Lung (tissue), 12 donors: ENCODE data around the gene ZNF266. TPM values are rescaled to one million over a fixed set of nuclear protein-coding genes. Genes with fewer than 3 reads are reported as not detected.

Experiments used
- ATAC-seq: fragments of 200-7000 bp; cut with Tn5 transposase; one replicate; pipeline ENCODE4 v1.9.1; 2020; ENCODE audit warnings: moderate number of reproducible peaks; ENCODE audit not compliant: insufficient read depth, low FRiP score
- DNase-seq, 3 donors: peaks; one replicate each; pipeline ENCODE4 v3.0.0-alpha.2; 2013 to 2017
- H3K27ac ChIP-seq, 2 donors: one replicate each; pipeline ENCODE4 v1.5.1; 2013; ENCODE audit warnings: mild to moderate bottlenecking in 2 of 2, moderate library complexity in 2 of 2, control low read depth in 1 of 2, inconsistent platforms in 1 of 2, low read depth in 1 of 2, low read length in 1 of 2
- H3K27me3 ChIP-seq, 3 donors: one replicate each; pipeline ENCODE4 v1.5.1; 2013; ENCODE audit warnings: low read length in 2 of 3; ENCODE audit not compliant: control insufficient read depth in 3 of 3, insufficient read depth in 3 of 3
- H3K36me3 ChIP-seq, 4 donors: one replicate each; pipeline ENCODE4 v1.5.1; 2013; ENCODE audit warnings: low read length in 4 of 4, mild to moderate bottlenecking in 1 of 4, moderate library complexity in 1 of 4; ENCODE audit not compliant: control insufficient read depth in 4 of 4, insufficient read depth in 4 of 4
- H3K4me1 ChIP-seq, 5 donors: one replicate each; pipeline ENCODE4 v1.5.1; 2013; ENCODE audit warnings: low read length in 5 of 5, mild to moderate bottlenecking in 2 of 5, moderate library complexity in 1 of 5; ENCODE audit not compliant: control insufficient read depth in 5 of 5, insufficient read depth in 5 of 5
- H3K4me3 ChIP-seq: one replicate; pipeline ENCODE4 v1.5.1; 2013; ENCODE audit warnings: mild to moderate bottlenecking, control low read depth, moderate library complexity
- H3K9ac ChIP-seq, 2 donors: one replicate each; pipeline ENCODE4 v1.5.1; 2013; ENCODE audit warnings: low read length in 2 of 2, control low read depth in 1 of 2; ENCODE audit not compliant: insufficient read depth in 1 of 2
- H3K9me3 ChIP-seq, 4 donors: one replicate each; pipeline ENCODE4 v1.5.1; 2013; ENCODE audit warnings: low read length in 3 of 4, mild to moderate bottlenecking in 1 of 4, moderate library complexity in 1 of 4; ENCODE audit not compliant: control insufficient read depth in 4 of 4, insufficient read depth in 3 of 4
- WGBS, 2 donors: extraction: QIAGEN DNeasy Blood & Tissue Kit; methylation state at CpG; one replicate each; pipeline ENCODE4 v1.1.7; 2013; 5-methylcytosine and 5-hydroxymethylcytosine counted together
- polyA plus RNA-seq, 2 donors: library from polyadenylated mRNA; stranded (reverse); fragments of 200-250 nt; gene quantifications; one replicate each; pipeline ENCODE4 v1.2.1, GENCODE V29; 2013
- total RNA-seq, 2 donors: library from RNA; depleted of rRNA in 1 of 2; stranded (reverse); fragments of >200 nt in 1 of 2; gene quantifications; one replicate each; pipeline ENCODE4 v1.2.1, GENCODE V29; 2014 to 2021
- TF ChIP-seq, protein P1 (sequence below): IDR thresholded peaks from 2 replicates; pipeline ENCODE4 v1.5.1; 2012; ENCODE audit warnings: mild to moderate bottlenecking; ENCODE audit errors: control extremely low read depth, extremely low read depth
- donor health status: control.
- donor health status: control.
- donor health status: Bipolar disorder and iron deficiency.
- donor health status: healthy.
- donor health status: DM: yes; HTN: yes; CAD: no.

Gene ZNF266
- total and polyA plus RNA-seq, 4 donors, result 17.3 to 33.8 (median 23.6) TPM

DNA sequence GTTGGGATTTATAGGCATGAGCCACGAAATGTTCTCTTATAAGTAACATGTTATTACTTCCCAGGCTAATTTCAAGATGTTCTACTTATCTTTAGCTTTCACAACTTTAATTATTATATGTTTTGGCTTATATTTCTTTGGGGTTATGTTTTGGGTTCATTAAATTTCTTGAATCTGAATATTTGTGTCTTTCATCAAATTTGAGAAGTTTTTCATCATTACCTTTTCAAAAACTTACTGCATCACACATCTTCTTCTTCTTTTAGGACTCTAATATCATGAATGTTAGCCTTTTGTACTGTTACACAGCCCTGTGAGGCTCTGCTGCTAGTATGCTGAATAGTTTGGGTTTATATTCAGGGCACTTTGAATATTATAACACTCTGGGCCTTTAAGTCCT, 9.7 kb upstream of the ZNF266 start:
- WGBS, 2 donors, result 92 to 93% methylated on average over 1 of the region's 1 CpG
- Histone ChIP-seq H3K36me3 (no peaks in the 10 kb centered on the region), H3K27ac (no peak overlapping the region), H3K9me3 (peaks cover 4 to 41% (median 15%) of the 10 kb centered on the region in 4 donors), H3K27me3 (no peaks in the 10 kb centered on the region), H3K9ac (no peak overlapping the region), H3K4me1 (no peaks in the 10 kb centered on the region), H3K4me3 (no peak overlapping the region)
- DNase-seq (no peak), ATAC-seq (no peak)
- TF ChIP-seq, protein P1, sequence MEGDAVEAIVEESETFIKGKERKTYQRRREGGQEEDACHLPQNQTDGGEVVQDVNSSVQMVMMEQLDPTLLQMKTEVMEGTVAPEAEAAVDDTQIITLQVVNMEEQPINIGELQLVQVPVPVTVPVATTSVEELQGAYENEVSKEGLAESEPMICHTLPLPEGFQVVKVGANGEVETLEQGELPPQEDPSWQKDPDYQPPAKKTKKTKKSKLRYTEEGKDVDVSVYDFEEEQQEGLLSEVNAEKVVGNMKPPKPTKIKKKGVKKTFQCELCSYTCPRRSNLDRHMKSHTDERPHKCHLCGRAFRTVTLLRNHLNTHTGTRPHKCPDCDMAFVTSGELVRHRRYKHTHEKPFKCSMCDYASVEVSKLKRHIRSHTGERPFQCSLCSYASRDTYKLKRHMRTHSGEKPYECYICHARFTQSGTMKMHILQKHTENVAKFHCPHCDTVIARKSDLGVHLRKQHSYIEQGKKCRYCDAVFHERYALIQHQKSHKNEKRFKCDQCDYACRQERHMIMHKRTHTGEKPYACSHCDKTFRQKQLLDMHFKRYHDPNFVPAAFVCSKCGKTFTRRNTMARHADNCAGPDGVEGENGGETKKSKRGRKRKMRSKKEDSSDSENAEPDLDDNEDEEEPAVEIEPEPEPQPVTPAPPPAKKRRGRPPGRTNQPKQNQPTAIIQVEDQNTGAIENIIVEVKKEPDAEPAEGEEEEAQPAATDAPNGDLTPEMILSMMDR, result no peak

DNA sequence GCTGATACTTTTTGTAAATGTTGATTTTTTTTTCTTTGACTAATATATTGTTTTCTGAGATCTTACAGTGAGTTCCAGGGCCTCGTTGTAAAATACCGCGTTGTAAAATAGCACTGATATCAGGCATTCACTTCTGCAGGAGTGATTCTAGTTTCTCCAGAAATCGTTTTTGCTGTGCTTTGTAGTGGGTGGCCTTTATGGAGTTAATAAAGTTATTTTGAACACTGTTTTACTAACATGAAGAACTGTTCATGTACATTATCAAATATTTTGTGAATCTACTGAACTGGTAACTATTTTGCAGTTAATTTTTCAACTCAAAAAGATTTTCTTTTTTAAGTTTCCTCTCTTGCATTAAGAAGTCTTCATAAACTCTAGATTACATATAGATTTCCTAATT, 985 bp upstream of the ZNF266 start:
- peak overlapping the region in 1 of 2 donors; percentile 91 for H3K27ac ChIP-seq
- no peak overlapping the region for H3K9ac ChIP-seq
- peaks cover 0 to 5% (median 2%) of the 10 kb centered on the region in 4 donors for H3K9me3 ChIP-seq
- DNase-seq (no peak), ATAC-seq (no peak)
- H3K27me3 ChIP-seq, result no peaks in the 10 kb centered on the region
- WGBS, 2 donors, result 80 to 89% methylated on average over 4 of the region's 4 CpGs
- no peak overlapping the region for H3K4me3 ChIP-seq
- TF ChIP-seq, protein P1, result no peak
- peaks cover 3 to 18% (median 5%) of the 10 kb centered on the region in 5 donors for H3K4me1 ChIP-seq
- H3K36me3 ChIP-seq, result peaks cover 0 to 17% (median 5%) of the 10 kb centered on the region in 4 donors

DNA sequence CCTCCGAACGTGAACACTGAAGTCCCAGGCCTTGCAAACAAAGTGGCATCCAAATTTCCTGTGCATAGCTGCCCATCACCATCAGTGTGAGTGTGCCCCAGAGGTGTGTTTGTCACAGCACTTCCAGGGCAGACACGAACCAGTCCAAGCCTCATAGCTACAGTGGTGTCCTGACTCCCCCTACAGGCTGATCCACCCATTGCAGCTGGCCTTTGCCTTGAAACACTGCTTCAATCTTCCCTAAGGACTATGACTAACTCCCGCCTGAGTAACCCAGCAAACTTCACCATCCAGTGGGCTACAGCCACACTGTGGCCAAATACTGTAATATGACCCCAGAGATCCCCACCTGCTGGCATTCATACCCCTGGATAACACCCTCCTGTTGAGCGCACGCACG, 3.9 kb downstream of the ZNF266 start:
- Histone ChIP-seq H3K4me3 (no peak overlapping the region), H3K4me1 (peaks cover 3 to 18% (median 5%) of the 10 kb centered on the region in 5 donors), H3K27me3 (no peaks in the 10 kb centered on the region), H3K27ac (no peak overlapping the region), H3K36me3 (peaks cover 5 to 29% (median 16%) of the 10 kb centered on the region in 4 donors), H3K9ac (no peak overlapping the region), H3K9me3 (peaks cover 0 to 14% (median 0%) of the 10 kb centered on the region in 4 donors)
- TF ChIP-seq, protein P1, result no peak
- peak in 2 of 3 donors; percentile 17 to 52 for DNase-seq
- no peak for ATAC-seq
- WGBS, 2 donors, result 89 to 98% methylated on average over 7 of the region's 7 CpGs

DNA sequence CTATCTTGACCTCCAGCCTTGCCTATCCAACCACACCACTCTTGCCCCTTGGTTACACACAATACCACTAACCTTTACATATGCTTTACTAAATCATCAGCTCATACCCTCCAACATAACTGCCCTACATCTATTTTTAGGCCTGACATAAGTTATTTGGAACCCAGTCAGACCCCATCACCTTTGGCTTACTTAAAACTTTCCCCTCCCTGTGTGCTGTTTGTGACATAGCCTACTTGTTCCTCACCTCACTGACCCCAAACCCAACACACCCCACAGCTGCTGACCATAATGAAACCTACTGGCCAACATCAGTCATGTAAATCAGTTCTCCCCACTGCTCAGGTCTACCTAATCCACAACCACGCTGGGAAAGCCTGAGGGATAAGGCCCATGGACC, 4.9 kb downstream of the ZNF266 start:
- H3K36me3 ChIP-seq, result peaks cover 5 to 37% (median 23%) of the 10 kb centered on the region in 4 donors

More for the DNA sequence above, 4.9 kb downstream of the ZNF266 start:
- Histone ChIP-seq H3K4me1 (peaks cover 0 to 10% (median 5%) of the 10 kb centered on the region in 5 donors), H3K9me3 (peaks cover 0 to 21% (median 0%) of the 10 kb centered on the region in 4 donors), H3K4me3 (no peak overlapping the region), H3K9ac (no peak overlapping the region), H3K27ac (no peak overlapping the region), H3K27me3 (no peaks in the 10 kb centered on the region)
- TF ChIP-seq, protein P1, result no peak
- ATAC-seq (no peak), DNase-seq (no peak)
- 95 to 96% methylated on average over 1 of the region's 1 CpG for WGBS, 2 donors
